ENCODE results near the gene TIAM2.

Gene TIAM2

GRCh38 chr6:155187994-155188706 lies 193.0 kb downstream of the TIAM2 start:
- no peak overlapping the region for H2AFZ ChIP-seq (ENCODE audit: low read depth, low read length)
- no peaks in the 10 kb centered on the region for H3K36me3 ChIP-seq (ENCODE audit: insufficient read depth, low read length)
- H3K4me1 ChIP-seq (ENCODE audit: insufficient read depth, low read length), result no peaks in the 10 kb centered on the region
- H3K4me3 ChIP-seq (ENCODE audit: low read depth in 1 of 2, low read length in 2 of 2), result no peak overlapping the region
- no peak overlapping the region for H3K27ac ChIP-seq (ENCODE audit: low read length)
- no peaks in the 10 kb centered on the region for H3K79me2 ChIP-seq (ENCODE audit: insufficient read depth, low read length)
- no peak for TF ChIP-seq CTCF (IDR thresholded peaks at IDR 0.05; ENCODE audit: borderline replicate concordance, extremely low read depth, low read length, poor library complexity, severe bottlenecking)
- TF ChIP-seq EZH2 (IDR thresholded peaks at IDR 0.05; ENCODE audit: borderline replicate concordance, low read depth, low read length, severe bottlenecking), result no peak
- H3K27me3 ChIP-seq (ENCODE audit: insufficient read depth, low read length, poor library complexity), result peaks cover 2% of the 10 kb centered on the region
- DNase-seq (no peak), ATAC-seq (ENCODE audit: insufficient read depth, low read depth) (no peak)
- H3K9me3 ChIP-seq (ENCODE audit: insufficient read depth, low read length, severe bottlenecking), result no peaks in the 10 kb centered on the region
- H3K9ac ChIP-seq (ENCODE audit: low read depth, low read length), result no peak overlapping the region
- H4K20me1 ChIP-seq (ENCODE audit: insufficient read depth, low read length), result no peaks in the 10 kb centered on the region
- no peak overlapping the region for H3K4me2 ChIP-seq (ENCODE audit: insufficient read depth, low read length)

GRCh38 chr6:155188707-155189496 lies 193.8 kb downstream of the TIAM2 start:
- H3K27ac ChIP-seq (ENCODE audit: low read length), result no peak overlapping the region
- H4K20me1 ChIP-seq (ENCODE audit: insufficient read depth, low read length), result no peaks in the 10 kb centered on the region
- no peaks in the 10 kb centered on the region for H3K4me1 ChIP-seq (ENCODE audit: insufficient read depth, low read length)
- no peaks in the 10 kb centered on the region for H3K79me2 ChIP-seq (ENCODE audit: insufficient read depth, low read length)
- H3K27me3 ChIP-seq (ENCODE audit: insufficient read depth, low read length, poor library complexity), result peaks cover 2% of the 10 kb centered on the region
- H2AFZ ChIP-seq (ENCODE audit: low read depth, low read length), result no peak overlapping the region
- DNase-seq (no peak), ATAC-seq (ENCODE audit: insufficient read depth, low read depth) (no peak)
- H3K9ac ChIP-seq (ENCODE audit: low read depth, low read length), result no peak overlapping the region
- no peak overlapping the region for H3K4me3 ChIP-seq (ENCODE audit: low read depth in 1 of 2, low read length in 2 of 2)
- H3K4me2 ChIP-seq (ENCODE audit: insufficient read depth, low read length), result no peak overlapping the region
- no peaks in the 10 kb centered on the region for H3K9me3 ChIP-seq (ENCODE audit: insufficient read depth, low read length, severe bottlenecking)
- TF ChIP-seq EZH2 (IDR thresholded peaks at IDR 0.05; ENCODE audit: borderline replicate concordance, low read depth, low read length, severe bottlenecking) (no peak), CTCF (IDR thresholded peaks at IDR 0.05; ENCODE audit: borderline replicate concordance, extremely low read depth, low read length, poor library complexity, severe bottlenecking) (no peak)
- no peaks in the 10 kb centered on the region for H3K36me3 ChIP-seq (ENCODE audit: insufficient read depth, low read length)

- Histone ChIP-seq H3K79me2 (ENCODE audit: insufficient read depth, low read length) (no peaks in the 10 kb centered on the region), H3K4me2 (ENCODE audit: insufficient read depth, low read length) (no peak overlapping the region), H3K27me3 (ENCODE audit: insufficient read depth, low read length, poor library complexity) (peaks cover 2% of the 10 kb centered on the region), H3K9ac (ENCODE audit: low read depth, low read length) (no peak overlapping the region), H3K4me1 (ENCODE audit: insufficient read depth, low read length) (no peaks in the 10 kb centered on the region), H4K20me1 (ENCODE audit: insufficient read depth, low read length) (no peaks in the 10 kb centered on the region), H3K27ac (ENCODE audit: low read length) (no peak overlapping the region), H3K4me3 (ENCODE audit: low read depth in 1 of 2, low read length in 2 of 2) (no peak overlapping the region), H3K36me3 (ENCODE audit: insufficient read depth, low read length) (no peaks in the 10 kb centered on the region), H2AFZ (ENCODE audit: low read depth, low read length) (no peak overlapping the region), H3K9me3 (ENCODE audit: insufficient read depth, low read length, severe bottlenecking) (no peaks in the 10 kb centered on the region)
- no peak for ATAC-seq (ENCODE audit: insufficient read depth, low read depth)
- TF ChIP-seq CTCF (IDR thresholded peaks at IDR 0.05; ENCODE audit: borderline replicate concordance, extremely low read depth, low read length, poor library complexity, severe bottlenecking), result no peak
- DNase-seq, result no peak
Measured at GRCh38 chr6:155190677-155191076, 195.6 kb downstream of the TIAM2 start.

Data from DND-41 (cell line).